HepG2 (cell line): ENCODE measurements around the gene TNFAIP8L2. TPM values are rescaled to one million over a fixed set of nuclear protein-coding genes. Genes with fewer than 3 reads are reported as not detected.

Source experiments
- ATF7 ChIP-seq, 2 experiments: fragments of 450-650 bp in 1 of 2; sonication (generic) in 1 of 2; formaldehyde crosslinking in 1 of 2; IDR thresholded peaks; 2 replicates each; pipeline versions ENCODE4 v1.4.0 to v1.6.1; 2016 to 2020; ENCODE audit warnings: antibody characterized with exemption in 1 of 2, mild to moderate bottlenecking in 1 of 2, missing genetic modification reagents in 1 of 2
- CCAR2 ChIP-seq: fragments of 200-400 bp; formaldehyde crosslinking; optimal IDR thresholded peaks from 2 replicates; pipeline ENCODE3; 2018; ENCODE audit warnings: low read depth, mild to moderate bottlenecking, low read length, moderate library complexity
- GTF2F1 ChIP-seq: fragments of 150-350 bp; IDR thresholded peaks from 2 replicates; pipeline ENCODE4 v1.6.1; 2014; ENCODE audit warnings: low read length
- HIVEP1 ChIP-seq: sonication (generic); formaldehyde crosslinking; IDR thresholded peaks from 2 replicates; pipeline ENCODE4 v1.4.0; 2020; ENCODE audit warnings: mild to moderate bottlenecking, missing genetic modification reagents
- LCORL ChIP-seq, 2 experiments: fragments of 450-650 bp in 1 of 2; sonication (generic) in 1 of 2; formaldehyde crosslinking in 1 of 2; IDR thresholded peaks; 2 replicates each; pipeline versions ENCODE4 v1.5.0 to v1.6.1; 2017 to 2020; ENCODE audit warnings: antibody characterized with exemption in 1 of 2, missing genetic modification reagents in 1 of 2
- MBNL3 ChIP-seq: fragments of 250-450 bp; sonication (Bioruptor Pico); conservative IDR thresholded peaks from 2 replicates; pipeline ENCODE4 v1.8.0; 2022; ENCODE audit warnings: mild to moderate bottlenecking, inconsistent platforms
- POLR2A ChIP-seq, 2 experiments: IDR thresholded peaks; 2 replicates each; pipeline ENCODE4 v1.6.1; 2011; ENCODE audit warnings: low read depth in 2 of 2, low read length in 2 of 2, mild to moderate bottlenecking in 1 of 2, moderate library complexity in 1 of 2; ENCODE audit not compliant: insufficient read depth in 1 of 2
- POLR2AphosphoS5 ChIP-seq: IDR thresholded peaks from 2 replicates; pipeline ENCODE4 v1.6.1; 2012; ENCODE audit warnings: low read depth, low read length
- SAFB2 ChIP-seq: sonication (generic); formaldehyde crosslinking; IDR thresholded peaks from 2 replicates; pipeline ENCODE4 v1.5.1; 2020; ENCODE audit warnings: missing genetic modification reagents, low read depth, mild to moderate bottlenecking, borderline replicate concordance
- SALL1 ChIP-seq: sonication (generic); formaldehyde crosslinking; IDR thresholded peaks from 2 replicates; pipeline ENCODE4 v1.8.0; 2022; ENCODE audit warnings: mild to moderate bottlenecking, missing genetic modification reagents
- THAP7 ChIP-seq: sonication (generic); formaldehyde crosslinking; IDR thresholded peaks from 2 replicates; pipeline ENCODE4 v1.8.1; 2023; ENCODE audit warnings: mild to moderate bottlenecking, missing genetic modification reagents
- TOPORS ChIP-seq: sonication (generic); formaldehyde crosslinking; IDR thresholded peaks from 2 replicates; pipeline ENCODE4 v1.8.0; 2023; ENCODE audit warnings: mild to moderate bottlenecking, missing genetic modification reagents
- ZBTB37 ChIP-seq: sonication (generic); formaldehyde crosslinking; IDR thresholded peaks from 2 replicates; pipeline ENCODE4 v1.4.0; 2020; ENCODE audit warnings: mild to moderate bottlenecking, missing genetic modification reagents
- ZBTB40 ChIP-seq, 2 experiments: fragments of 450-650 bp in 1 of 2; sonication (generic) in 1 of 2; formaldehyde crosslinking in 1 of 2; IDR thresholded peaks; 2 replicates each; pipeline versions ENCODE4 v1.6.1 to v1.8.0; 2016 to 2022; ENCODE audit warnings: antibody characterized with exemption in 1 of 2, mild to moderate bottlenecking in 1 of 2, missing genetic modification reagents in 1 of 2
- ZC3H4 ChIP-seq: sonication (generic); formaldehyde crosslinking; IDR thresholded peaks from 2 replicates; pipeline ENCODE4 v1.4.0; 2020; ENCODE audit warnings: missing genetic modification reagents, borderline replicate concordance
- ZFP36L2 ChIP-seq: sonication (generic); formaldehyde crosslinking; IDR thresholded peaks from 2 replicates; pipeline ENCODE4 v1.4.0; 2020; ENCODE audit warnings: missing genetic modification reagents
- ZNF816 ChIP-seq: sonication (generic); formaldehyde crosslinking; IDR thresholded peaks from 2 replicates; pipeline ENCODE4 v1.8.0; 2022; ENCODE audit warnings: missing genetic modification reagents, mild to moderate bottlenecking, borderline replicate concordance
- polyA plus RNA-seq, 8 experiments: library from polyadenylated mRNA; depleted of rRNA in 3 of 8; stranded (reverse) in 7 of 8; unstranded in 1 of 8; fragments of >200 nt; fragmentation: Illumina TruSeq in 4 of 8; extraction: Trizol in 4 of 8; gene quantifications; 2 replicates each; pipeline versions ENCODE4 v1.2.1 to v1.2.3, GENCODE V29; 2011 to 2016; ENCODE audit warnings: low read depth in 4 of 8, missing spikeins in 1 of 8, mixed read lengths in 1 of 8; ENCODE audit not compliant: insufficient read depth in 1 of 8
- total RNA-seq, 5 experiments: library from RNA; depleted of rRNA; stranded (reverse); fragments of >200 nt; fragmentation: Illumina TruSeq; extraction: Trizol; gene quantifications; 2 replicates each; pipeline ENCODE4 v1.2.3, GENCODE V29; 2016; ENCODE audit warnings: low read depth in 1 of 5

The TNFAIP8L2 gene
- total and polyA plus RNA-seq, 2 of the 13 experiments (the other 11 are each of a cell fraction or from before 2014, with no cell fraction given) = not detected

- TF ChIP-seq ZBTB40 (IDR thresholded peaks at IDR 0.05) (no peak), ZBTB40 (CRISPR knock-in tag; IDR thresholded peaks at IDR 0.05) (peak; percentile 59; the same call in 1 of the 2 replicates), ATF7 (IDR thresholded peaks at IDR 0.05) (no peak), ATF7 (CRISPR knock-in tag; IDR thresholded peaks at IDR 0.05) (no peak), SAFB2 (no peak), GTF2F1 (no peak; the same call in 1 of the 2 replicates), ZC3H4 (no peak), ZBTB37 (CRISPR knock-in tag) (no peak), POLR2A (IDR thresholded peaks at IDR 0.05; ENCODE audit: insufficient read depth in 1 of 2, low read depth in 2 of 2, low read length in 2 of 2) (peak in 1 of 2 experiments; percentile 91), MBNL3 (no peak), THAP7 (CRISPR knock-in tag) (peak; percentile 88), LCORL (IDR thresholded peaks at IDR 0.05) (peak; percentile 54; the same call in 1 of the 2 replicates), LCORL (CRISPR knock-in tag; IDR thresholded peaks at IDR 0.05) (peak; percentile 93), HIVEP1 (CRISPR knock-in tag) (0 out of 2 replicates have a peak, but pooled peaks have one; percentile 57), CCAR2 (peak; percentile 93), ZNF816 (no peak), SALL1 (CRISPR knock-in tag) (peak; percentile 86), ZFP36L2 (CRISPR knock-in tag) (no peak), POLR2AphosphoS5 (peak; percentile 96), TOPORS (CRISPR knock-in tag) (peak; percentile 75; the same call in 1 of the 2 replicates)
Measured at GRCh38 chr1:151189637-151190445, 33.4 kb downstream of the TNFAIP8L2 start, which contains the start of gene VPS72 (continued).
